ENCODE measurements around the gene ANKMY1. TPM values are rescaled to one million over a fixed set of nuclear protein-coding genes. Genes with fewer than 3 reads are reported as not detected.

ANKMY1 gene, protein sequence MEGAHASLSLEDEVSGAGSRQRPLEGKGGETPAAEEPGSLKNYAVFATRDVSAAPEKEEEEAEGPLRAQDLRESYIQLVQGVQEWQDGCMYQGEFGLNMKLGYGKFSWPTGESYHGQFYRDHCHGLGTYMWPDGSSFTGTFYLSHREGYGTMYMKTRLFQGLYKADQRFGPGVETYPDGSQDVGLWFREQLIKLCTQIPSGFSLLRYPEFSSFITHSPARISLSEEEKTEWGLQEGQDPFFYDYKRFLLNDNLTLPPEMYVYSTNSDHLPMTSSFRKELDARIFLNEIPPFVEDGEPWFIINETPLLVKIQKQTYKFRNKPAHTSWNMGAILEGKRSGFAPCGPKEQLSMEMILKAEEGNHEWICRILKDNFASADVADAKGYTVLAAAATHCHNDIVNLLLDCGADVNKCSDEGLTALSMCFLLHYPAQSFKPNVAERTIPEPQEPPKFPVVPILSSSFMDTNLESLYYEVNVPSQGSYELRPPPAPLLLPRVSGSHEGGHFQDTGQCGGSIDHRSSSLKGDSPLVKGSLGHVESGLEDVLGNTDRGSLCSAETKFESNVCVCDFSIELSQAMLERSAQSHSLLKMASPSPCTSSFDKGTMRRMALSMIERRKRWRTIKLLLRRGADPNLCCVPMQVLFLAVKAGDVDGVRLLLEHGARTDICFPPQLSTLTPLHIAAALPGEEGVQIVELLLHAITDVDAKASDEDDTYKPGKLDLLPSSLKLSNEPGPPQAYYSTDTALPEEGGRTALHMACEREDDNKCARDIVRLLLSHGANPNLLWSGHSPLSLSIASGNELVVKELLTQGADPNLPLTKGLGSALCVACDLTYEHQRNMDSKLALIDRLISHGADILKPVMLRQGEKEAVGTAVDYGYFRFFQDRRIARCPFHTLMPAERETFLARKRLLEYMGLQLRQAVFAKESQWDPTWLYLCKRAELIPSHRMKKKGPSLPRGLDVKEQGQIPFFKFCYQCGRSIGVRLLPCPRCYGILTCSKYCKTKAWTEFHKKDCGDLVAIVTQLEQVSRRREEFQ
- 10.5 to 13.0 TPM (median 11.3 TPM) in 5 replicates for total RNA-seq (2022; extraction: Qiagen RNA extraction; ENCODE audit: low read depth)

DNA sequence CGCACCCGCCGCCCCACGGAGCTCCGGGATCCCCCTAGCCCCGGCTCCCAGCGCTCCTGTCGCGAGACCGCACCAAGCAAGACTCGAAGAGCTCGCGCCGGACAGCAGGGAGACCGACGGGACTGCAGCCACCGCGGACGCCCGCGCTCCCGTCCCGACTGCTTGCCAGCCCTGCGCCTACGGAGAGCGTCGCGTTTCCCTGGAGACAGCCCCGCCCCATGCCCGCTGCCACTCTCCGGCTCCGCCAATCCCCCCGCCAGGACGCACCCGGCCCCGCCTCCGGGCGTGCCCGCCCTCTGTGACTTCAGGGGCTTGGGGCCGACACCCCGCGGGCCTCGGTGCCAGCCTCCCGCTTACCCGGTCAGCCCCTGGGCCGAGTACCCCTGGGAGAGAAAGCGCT lies at the start of gene ANKMY1:
Gene ANKMY1 (minus strand): TSS at position 181 of the 400 bp plus-strand sequence. CDS start 653 bp downstream, outside the sequence.

DNA sequence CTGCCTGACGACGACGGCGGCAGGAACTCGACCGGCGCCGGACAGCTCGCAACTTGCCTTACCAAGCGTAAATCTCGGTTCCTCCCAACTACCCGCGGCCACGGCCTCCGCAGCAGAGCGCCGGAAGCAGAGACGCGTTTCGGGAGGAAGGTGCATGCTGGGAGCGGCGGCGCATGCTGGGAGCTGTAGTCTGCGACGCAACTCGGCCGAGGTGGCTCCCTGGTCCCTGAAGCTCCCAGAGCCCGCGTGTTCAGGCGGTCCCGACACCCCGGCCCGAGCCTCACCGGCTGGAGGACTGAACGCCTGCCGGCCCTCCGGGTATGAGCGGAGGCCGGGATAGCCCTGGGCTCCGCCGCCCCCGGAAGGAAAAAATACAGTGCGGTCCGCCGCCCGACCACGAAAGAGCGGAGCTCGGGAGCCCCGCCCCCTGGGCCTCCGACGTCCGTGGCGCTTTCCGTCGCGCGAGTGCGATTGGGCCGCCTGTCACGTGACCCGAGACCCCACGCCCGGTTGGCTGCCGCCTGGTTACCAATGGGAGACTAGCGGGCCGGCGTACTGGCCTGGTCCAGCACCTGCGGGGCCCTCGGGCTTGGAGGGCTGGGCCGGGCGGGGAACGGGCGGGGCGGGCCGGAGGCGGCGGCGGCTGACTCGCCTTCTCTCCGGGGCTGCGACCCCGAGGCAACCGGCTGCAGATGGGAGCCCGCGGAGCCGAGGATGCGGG lies 28.6 kb upstream of the ANKMY1 start, which contains the start of gene CAPN10:
Gene CAPN10 (plus strand): TSS at position 537 of the 721 bp plus-strand sequence. CDS start 178 bp downstream, at position 715.

DNA sequence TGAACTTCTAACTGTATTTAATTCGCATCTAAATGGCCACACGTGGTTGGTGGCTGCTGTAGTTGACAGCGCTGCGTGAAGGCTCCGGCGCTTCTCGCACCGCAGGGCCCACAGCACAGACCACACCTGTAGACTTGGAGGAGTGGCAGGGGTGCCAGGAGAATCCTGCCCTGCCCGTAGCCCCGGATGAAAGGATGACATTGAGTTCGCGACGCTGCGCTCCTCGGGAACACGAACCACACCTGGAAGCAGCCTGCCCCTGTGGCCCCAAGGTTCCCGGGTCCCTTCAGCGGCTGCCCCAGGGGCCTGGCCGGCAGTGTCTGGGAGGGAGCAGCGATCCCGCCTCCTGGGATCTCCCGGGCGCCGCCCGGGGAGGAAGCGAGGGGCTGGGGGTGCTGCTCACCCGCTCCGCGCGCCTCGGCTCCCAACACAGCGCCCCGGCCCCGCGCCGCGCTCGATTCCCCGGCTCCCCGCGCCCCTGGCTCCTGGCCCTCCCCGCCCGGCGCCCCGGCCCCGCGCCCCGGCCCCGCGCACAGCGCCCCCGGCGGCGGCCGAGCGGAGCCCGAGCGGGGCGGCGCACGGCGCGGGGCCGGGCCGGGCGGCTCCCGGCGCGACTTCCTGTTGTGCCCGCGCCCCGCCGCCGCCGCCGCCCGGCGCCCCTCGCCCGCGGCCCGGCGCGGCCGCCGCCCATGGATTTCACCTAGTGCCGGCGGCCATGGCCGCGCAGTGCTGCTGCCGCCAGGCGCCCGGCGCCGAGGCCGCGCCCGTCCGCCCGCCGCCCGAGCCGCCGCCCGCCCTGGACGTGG lies 10.3 kb upstream of the ANKMY1 start, which contains the start of gene RNPEPL1:
Gene RNPEPL1 (plus strand): TSS at position 613 of the 806 bp plus-strand sequence. CDS start 103 bp downstream, at position 716.

DNA sequence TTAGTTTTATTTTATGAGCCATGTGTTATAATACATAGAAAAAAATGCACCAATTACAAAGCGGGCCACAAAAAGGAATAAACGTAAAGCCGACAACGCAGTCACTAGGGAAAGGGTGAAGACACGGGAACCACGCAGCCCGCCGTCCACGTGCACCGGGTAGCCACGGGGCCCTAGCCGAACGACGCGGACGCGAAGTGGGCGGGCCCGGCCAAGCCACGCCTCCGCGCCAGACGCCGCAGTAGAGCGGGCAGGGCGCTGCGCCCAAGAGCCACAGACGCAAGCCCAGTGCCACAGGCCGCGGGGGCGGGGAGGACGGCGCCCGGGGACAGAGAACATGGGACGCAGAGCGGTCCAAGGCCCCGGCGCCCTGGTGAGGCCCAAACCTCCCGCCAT lies 2.3 kb upstream of the ANKMY1 start, which contains the start of gene DUSP28:
Gene DUSP28 (plus strand): TSS at position 274 of the 396 bp plus-strand sequence. CDS start 328 bp downstream, outside the sequence.

DNA sequence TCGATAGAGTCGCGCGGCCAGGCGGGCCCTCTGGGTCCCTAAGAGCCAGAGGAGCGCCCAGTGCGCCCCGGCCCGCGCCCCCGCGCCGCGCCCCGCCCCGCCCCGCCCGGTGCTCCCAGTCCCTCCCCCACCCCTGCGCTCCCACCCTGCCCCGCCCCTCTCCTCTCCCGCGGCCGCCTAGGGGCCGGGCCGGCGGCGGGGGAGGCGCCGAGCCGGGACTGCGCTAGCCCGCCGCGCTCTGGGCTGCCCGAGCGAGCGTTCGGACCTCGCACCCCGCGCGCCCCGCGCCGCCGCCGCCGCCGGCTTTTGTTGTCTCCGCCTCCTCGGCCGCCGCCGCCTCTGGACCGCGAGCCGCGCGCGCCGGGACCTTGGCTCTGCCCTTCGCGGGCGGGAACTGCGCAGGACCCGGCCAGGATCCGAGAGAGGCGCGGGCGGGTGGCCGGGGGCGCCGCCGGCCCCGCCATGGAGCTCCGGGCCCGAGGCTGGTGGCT lies 122.3 kb downstream of the ANKMY1 start, which contains the start of gene GPC1:
Gene GPC1 (plus strand): TSS at position 207 of the 491 bp plus-strand sequence. CDS start 256 bp downstream, at position 463.

Other genes with a start within 250 kb of the ANKMY1 start
- 115 to 247 TPM (median 223 TPM) in 5 replicates for gene GPC1, start 122.3 kb downstream of the ANKMY1 start, total RNA-seq (2022; extraction: Qiagen RNA extraction; ENCODE audit: low read depth)
- 3.8 to 10.0 TPM (median 7.6 TPM) in 5 replicates for gene DUSP28, start 2.4 kb upstream of the ANKMY1 start, total RNA-seq (2022; extraction: Qiagen RNA extraction; ENCODE audit: low read depth)
- 33.3 to 71.1 TPM (median 60.4 TPM) in 5 replicates for gene RNPEPL1, start 10.5 kb upstream of the ANKMY1 start, total RNA-seq (2022; extraction: Qiagen RNA extraction; ENCODE audit: low read depth)
- 10.2 to 30.7 TPM (median 22.3 TPM) in 5 replicates for gene CAPN10, start 28.7 kb upstream of the ANKMY1 start, total RNA-seq (2022; extraction: Qiagen RNA extraction; ENCODE audit: low read depth)
- gene GPR35, start 67.5 kb upstream of the ANKMY1 start, total RNA-seq (2022; extraction: Qiagen RNA extraction; ENCODE audit: low read depth), result 0.34 to 1.6 TPM (median 1.1 TPM) in 5 replicates
- not detected in 5 replicates for gene AQP12B, start 124.9 kb upstream of the ANKMY1 start, total RNA-seq (2022; extraction: Qiagen RNA extraction; ENCODE audit: low read depth)
- not detected in 5 replicates for gene AQP12A, start 133.9 kb upstream of the ANKMY1 start, total RNA-seq (2022; extraction: Qiagen RNA extraction; ENCODE audit: low read depth)

All from A549 treated with ZK216348 at 1 μM for 4 hours (cell line).